Brain microvascular endothelial cell (primary cell): ENCODE results near the gene ERP44.
A peak's percentile ranks its signal among the peaks of the same experiment; 100 is the strongest.

Experiments used
- DNase-seq: peaks from one replicate; pipeline ENCODE4 v3.0.0-alpha.2; 2020
- H3K27ac ChIP-seq: fragments of 250-450 bp; sonication (Bioruptor Pico); 2 replicates; pipeline ENCODE4 v1.5.1; 2020; ENCODE audit warnings: mild to moderate bottlenecking, moderate library complexity
- H3K27me3 ChIP-seq: fragments of 250-450 bp; sonication (Bioruptor Pico); replicated peaks from 2 replicates; pipeline ENCODE4 v1.5.1; 2020; ENCODE audit warnings: mild to moderate bottlenecking
- H3K36me3 ChIP-seq: fragments of 250-450 bp; sonication (Bioruptor Pico); replicated peaks from 2 replicates; pipeline ENCODE4 v1.5.1; 2020; ENCODE audit warnings: mild to moderate bottlenecking
- H3K4me3 ChIP-seq: 2 replicates; pipeline ENCODE4 v1.5.1; 2011; ENCODE audit warnings: low read depth, mild to moderate bottlenecking, control low read depth, low read length, moderate library complexity
- CTCF ChIP-seq: IDR thresholded peaks from 2 replicates; pipeline ENCODE4 v1.5.1; 2011; ENCODE audit warnings: low read depth, mild to moderate bottlenecking, moderate library complexity, low read length, control low read depth, inconsistent platforms; ENCODE audit errors: missing control alignments
- in situ Hi-C: cut with HindIII; loops from 2 replicates; pipeline ENCODE4 v1.10.0; 2017; ENCODE audit warnings: low sequenced_read_pairs, low pct_ligation_motif_present

Gene ERP44

GRCh38 chr9:100020121-100020795, 78.5 kb downstream of the ERP44 start:
- in situ Hi-C loops = no loop called here
- no peak overlapping the region for H3K4me3 ChIP-seq
- peak; percentile 20 for DNase-seq
- H3K27me3 ChIP-seq = no peaks in the 10 kb centered on the region
- H3K36me3 ChIP-seq = no peaks in the 10 kb centered on the region
- no peak for TF ChIP-seq CTCF
- H3K27ac ChIP-seq = no peak overlapping the region

- Histone ChIP-seq H3K27me3 (no peaks in the 10 kb centered on the region), H3K36me3 (no peaks in the 10 kb centered on the region), H3K27ac (no peak overlapping the region), H3K4me3 (no peak overlapping the region)
- DNase-seq = no peak
- TF ChIP-seq CTCF = no peak
- in situ Hi-C loops = no loop called here
Measured at GRCh38 chr9:100019541-100019940, 79.3 kb downstream of the ERP44 start.

DNA sequence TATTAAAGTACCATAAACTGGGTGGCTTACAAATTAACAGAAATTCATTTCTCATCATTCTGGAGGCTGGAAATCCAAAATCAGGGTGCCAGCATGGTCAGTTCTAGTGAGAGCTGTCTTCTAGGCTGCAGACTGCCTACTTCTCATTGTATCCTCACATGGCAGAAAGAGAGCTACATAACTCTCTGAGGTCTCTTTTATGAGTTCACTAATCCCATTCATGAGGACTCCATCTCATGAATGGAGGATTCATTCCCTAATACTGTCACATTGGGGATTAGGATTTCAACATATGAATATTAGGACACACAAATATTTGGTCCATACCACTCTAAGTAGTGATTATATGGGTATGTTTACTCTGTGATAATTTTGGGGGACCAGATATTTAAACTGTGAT, 84.0 kb downstream of the ERP44 start:
- no peak overlapping the region for H3K4me3 ChIP-seq
- H3K36me3 ChIP-seq = no peaks in the 10 kb centered on the region
- in situ Hi-C loops = no loop called here
- no peaks in the 10 kb centered on the region for H3K27me3 ChIP-seq
- no peak overlapping the region for H3K27ac ChIP-seq
- no peak for TF ChIP-seq CTCF
- DNase-seq = no peak

DNA sequence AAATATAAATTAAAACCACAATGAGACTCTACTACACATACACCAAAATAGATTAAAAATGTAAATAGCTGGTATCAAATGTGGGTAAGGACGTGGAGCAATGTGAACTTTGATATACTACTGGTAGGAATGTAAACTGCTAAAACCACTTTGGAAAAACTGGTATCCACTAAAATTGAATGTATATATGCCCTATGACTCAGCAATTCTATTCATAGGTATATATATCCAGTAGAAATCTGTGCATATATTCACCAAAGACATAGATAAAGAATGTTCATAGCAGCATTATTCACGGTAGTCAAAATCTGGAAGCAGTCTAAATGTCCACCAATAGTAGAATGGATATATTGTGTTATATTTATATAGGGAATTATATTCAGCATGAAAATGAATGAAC, 85.2 kb downstream of the ERP44 start:
- Histone ChIP-seq H3K4me3 (no peak overlapping the region), H3K27me3 (no peaks in the 10 kb centered on the region), H3K36me3 (no peaks in the 10 kb centered on the region), H3K27ac (no peak overlapping the region)
- in situ Hi-C loops = no loop called here
- TF ChIP-seq CTCF = no peak
- no peak for DNase-seq

DNA sequence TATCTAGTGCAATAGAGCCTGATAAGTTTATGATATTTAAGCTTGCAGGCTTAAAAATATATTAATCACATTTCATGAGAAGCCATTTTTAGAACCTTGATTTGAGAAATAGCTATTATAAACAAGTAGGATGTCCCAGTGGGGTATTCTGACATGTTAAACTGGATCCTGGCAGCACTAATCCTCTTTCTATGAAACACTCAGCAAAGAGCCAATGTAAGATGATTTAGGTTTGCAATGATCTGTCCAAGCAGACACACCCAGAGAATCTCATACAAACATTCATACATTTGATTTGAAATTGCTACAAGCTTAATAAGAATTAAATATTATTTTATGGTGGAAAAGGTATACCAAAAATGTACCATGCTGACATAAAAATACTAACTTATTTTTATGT, 86.5 kb downstream of the ERP44 start:
- no peak for TF ChIP-seq CTCF
- in situ Hi-C loops = no loop called here
- Histone ChIP-seq H3K4me3 (no peak overlapping the region), H3K36me3 (no peaks in the 10 kb centered on the region), H3K27ac (no peak overlapping the region), H3K27me3 (no peaks in the 10 kb centered on the region)
- DNase-seq = no peak

DNA sequence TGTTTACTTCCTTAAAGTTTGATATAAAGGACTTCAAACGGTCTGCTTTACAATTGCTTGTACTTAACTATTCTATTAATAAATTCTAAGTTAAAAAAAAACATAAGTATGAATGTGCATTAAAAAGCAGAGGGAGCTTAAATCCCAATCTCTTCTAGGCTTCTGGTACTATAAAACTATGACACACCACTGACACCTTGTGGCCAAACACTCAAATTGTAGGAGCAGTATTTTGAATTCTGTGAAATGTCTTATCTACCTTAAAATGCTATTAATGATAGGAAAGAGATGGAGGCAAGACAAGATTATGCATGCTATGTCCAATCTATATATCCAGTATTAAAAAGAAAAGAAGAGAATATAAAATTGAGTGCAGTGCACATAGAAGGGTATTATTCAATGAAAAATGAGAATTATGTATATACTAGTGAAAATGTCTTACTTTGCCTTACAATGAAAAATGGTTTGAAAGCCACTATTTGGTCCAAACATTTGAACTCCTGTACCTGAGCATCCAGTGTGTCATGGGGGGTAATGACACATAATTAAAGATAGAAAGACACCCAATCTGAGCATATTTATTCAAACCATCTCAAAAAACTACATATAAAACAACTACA, 87.6 kb downstream of the ERP44 start:
- Histone ChIP-seq H3K27me3 (no peaks in the 10 kb centered on the region), H3K36me3 (no peaks in the 10 kb centered on the region), H3K27ac (no peak overlapping the region), H3K4me3 (no peak overlapping the region)
- in situ Hi-C loops = no loop called here
- TF ChIP-seq CTCF = peak; percentile 55
- DNase-seq = peak; percentile 24
